Liver (tissue), 9 donors: ENCODE data around the gene TOX2. TPM values are rescaled to one million over a fixed set of nuclear protein-coding genes. Genes with fewer than 3 reads are reported as not detected.

Source experiments
- DNase-seq: peaks from one replicate; pipeline ENCODE4 v3.0.0-alpha.2; 2017; ENCODE audit warnings: low spot score
- H3K27ac ChIP-seq, 2 donors: one replicate each; pipeline ENCODE4 v1.7.0; 2013; ENCODE audit warnings: inconsistent platforms in 2 of 2, low read length in 2 of 2, control low read depth in 1 of 2, low read depth in 1 of 2, mild to moderate bottlenecking in 1 of 2
- H3K27me3 ChIP-seq, 4 donors: one replicate each; pipeline versions ENCODE4 v1.6.1 to v1.7.0; 2013; ENCODE audit warnings: low read length in 3 of 4, inconsistent platforms in 1 of 4, mild to moderate bottlenecking in 1 of 4, moderate library complexity in 1 of 4; ENCODE audit not compliant: control insufficient read depth in 4 of 4, insufficient read depth in 4 of 4
- H3K36me3 ChIP-seq, 4 donors: one replicate each; pipeline versions ENCODE4 v1.6.1 to v1.7.0; 2013; ENCODE audit warnings: low read length in 3 of 4, mild to moderate bottlenecking in 3 of 4, low read depth in 1 of 4, moderate library complexity in 1 of 4; ENCODE audit not compliant: control insufficient read depth in 4 of 4, insufficient read depth in 3 of 4
- H3K4me1 ChIP-seq, 4 donors: one replicate each; pipeline versions ENCODE4 v1.6.1 to v1.7.0; 2013; ENCODE audit warnings: low read length in 3 of 4, mild to moderate bottlenecking in 3 of 4, moderate library complexity in 1 of 4; ENCODE audit not compliant: control insufficient read depth in 4 of 4, insufficient read depth in 4 of 4
- H3K4me3 ChIP-seq, 3 donors: one replicate each; pipeline versions ENCODE4 v1.6.1 to v1.7.0; 2013; ENCODE audit warnings: low read length in 3 of 3, control low read depth in 1 of 3, low read depth in 1 of 3, mild to moderate bottlenecking in 1 of 3
- H3K9ac ChIP-seq, 2 donors: one replicate each; pipeline ENCODE4 v1.7.0; 2013; ENCODE audit warnings: low read length in 2 of 2, mild to moderate bottlenecking in 2 of 2, moderate library complexity in 2 of 2, control low read depth in 1 of 2, low read depth in 1 of 2
- H3K9me3 ChIP-seq, 4 donors: one replicate each; pipeline versions ENCODE4 v1.6.1 to v1.7.0; 2013; ENCODE audit warnings: low read length in 3 of 4; ENCODE audit not compliant: control insufficient read depth in 4 of 4
- EGR1 ChIP-seq, 2 donors: IDR thresholded peaks; 2 replicates each; pipeline ENCODE4 v1.6.1; 2016 to 2018; ENCODE audit warnings: antibody characterized with exemption in 2 of 2, low read depth in 2 of 2
- FOXA2 ChIP-seq: IDR thresholded peaks from 2 replicates; pipeline ENCODE4 v1.6.1; 2016; ENCODE audit warnings: antibody characterized with exemption
- GABPA ChIP-seq, 2 donors: IDR thresholded peaks in 1 of 2; conservative IDR thresholded peaks in 1 of 2; 2 replicates each; pipeline ENCODE4 v1.6.1; 2016; ENCODE audit warnings: antibody characterized with exemption in 2 of 2, mild to moderate bottlenecking in 1 of 2, moderate library complexity in 1 of 2
- HNF4A ChIP-seq, 2 donors: conservative IDR thresholded peaks; 2 replicates each; pipeline ENCODE4 v1.6.1; 2016; ENCODE audit warnings: antibody characterized with exemption in 2 of 2, mild to moderate bottlenecking in 2 of 2
- HNF4G ChIP-seq: IDR thresholded peaks from 2 replicates; pipeline ENCODE4 v1.6.1; 2016; ENCODE audit warnings: antibody characterized with exemption
- NR2F2 ChIP-seq: IDR thresholded peaks from 2 replicates; pipeline ENCODE4 v1.6.1; 2016; ENCODE audit warnings: antibody characterized with exemption
- RAD21 ChIP-seq, 2 donors: IDR thresholded peaks; 2 replicates each; pipeline ENCODE4 v1.6.1; 2016; ENCODE audit warnings: antibody characterized with exemption in 2 of 2, mild to moderate bottlenecking in 2 of 2
- RXRA ChIP-seq, 2 donors: IDR thresholded peaks; 2 replicates each; pipeline ENCODE4 v1.6.1; 2017 to 2018; ENCODE audit warnings: antibody characterized with exemption in 2 of 2, mild to moderate bottlenecking in 1 of 2
- TAF1 ChIP-seq: conservative IDR thresholded peaks from 2 replicates; pipeline ENCODE4 v1.6.1; 2016; ENCODE audit warnings: antibody characterized with exemption, mild to moderate bottlenecking
- YY1 ChIP-seq: IDR thresholded peaks from 2 replicates; pipeline ENCODE4 v1.6.1; 2016; ENCODE audit warnings: antibody characterized with exemption, mild to moderate bottlenecking
- WGBS: extraction: QIAGEN DNeasy Blood & Tissue Kit; methylation state at CpG from one replicate; pipeline ENCODE4 v1.1.7; 2013; 5-methylcytosine and 5-hydroxymethylcytosine counted together
- polyA plus RNA-seq, 2 donors: library from polyadenylated mRNA; stranded (reverse) in 1 of 2; unstranded in 1 of 2; fragments of 200-250 nt in 1 of 2; fragments of >200 nt in 1 of 2; fragmentation: Nextera tagmentation in 1 of 2; extraction: Ambion mirVana in 1 of 2; gene quantifications; one replicate each; pipeline versions ENCODE4 v1.2.1 to v1.2.3, GENCODE V29; 2013 to 2015
- total RNA-seq, 2 donors: library from RNA; depleted of rRNA; stranded (reverse); fragments of >200 nt; gene quantifications; one replicate each; pipeline ENCODE4 v1.2.3, GENCODE V29; 2014
- TF ChIP-seq, protein P1 (sequence below): IDR thresholded peaks from 2 replicates; pipeline ENCODE4 v1.6.1; 2016; ENCODE audit warnings: antibody characterized with exemption
- TF ChIP-seq, protein P2 (sequence below): IDR thresholded peaks from 2 replicates; pipeline ENCODE4 v1.6.1; 2016; ENCODE audit warnings: antibody characterized with exemption
- donor health status: healthy.
- donor health status: healthy.
- donor health status: healthy.
- donor health status: healthy.
- donor health status: healthy.

TOX2 gene
- total and polyA plus RNA-seq, 4 donors = 0.33 to 2.7 (median 1.4) TPM

DNA sequence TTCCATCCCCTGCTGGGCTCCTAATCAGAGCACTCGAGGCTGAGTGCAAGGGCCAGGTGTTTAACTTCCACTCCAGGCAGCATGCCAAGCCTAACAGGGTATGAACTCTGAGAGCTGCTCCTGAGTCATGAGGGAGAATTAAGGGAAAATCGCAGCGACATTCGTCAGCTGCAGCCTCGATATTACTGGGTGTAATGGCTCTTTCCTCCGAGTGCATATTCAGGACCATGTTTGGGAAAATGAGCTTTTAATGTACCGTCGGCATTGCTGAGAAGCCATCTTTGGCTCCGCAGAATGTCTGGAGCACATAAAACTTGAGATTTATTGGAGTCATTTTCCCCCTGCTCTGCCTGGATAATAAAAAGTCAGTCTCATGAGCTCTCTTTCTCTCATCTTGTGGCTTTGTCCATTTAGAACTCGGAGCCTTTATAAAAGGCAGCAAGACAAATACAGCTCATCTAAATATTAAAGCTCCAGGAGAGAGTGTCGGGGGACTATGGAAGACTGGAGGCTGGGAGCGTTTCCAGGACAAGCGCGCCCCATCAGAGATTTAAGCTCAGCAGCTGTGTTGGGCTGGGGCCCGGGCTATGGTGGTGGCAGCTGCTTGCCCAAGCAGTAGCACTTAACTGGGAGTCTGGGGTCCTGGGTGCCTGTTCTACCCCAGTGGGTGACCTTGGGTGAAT, 103.7 kb downstream of the TOX2 start:
- Histone ChIP-seq H3K9ac (no peak overlapping the region), H3K4me1 (peaks cover 0 to 2% (median 0%) of the 10 kb centered on the region in 4 donors), H3K4me3 (no peak overlapping the region), H3K36me3 (no peaks in the 10 kb centered on the region), H3K9me3 (no peaks in the 10 kb centered on the region), H3K27me3 (no peaks in the 10 kb centered on the region), H3K27ac (no peak overlapping the region)
- WGBS = 62% methylated on average over 15 of the region's 15 CpGs
- TF ChIP-seq RAD21 (IDR thresholded peaks at IDR 0.05) (peak in 1 of 2 donors; percentile 4), RXRA (IDR thresholded peaks at IDR 0.05) (peak in 1 of 2 donors; percentile 22), TAF1 (no peak)
- DNase-seq = no peak

DNA sequence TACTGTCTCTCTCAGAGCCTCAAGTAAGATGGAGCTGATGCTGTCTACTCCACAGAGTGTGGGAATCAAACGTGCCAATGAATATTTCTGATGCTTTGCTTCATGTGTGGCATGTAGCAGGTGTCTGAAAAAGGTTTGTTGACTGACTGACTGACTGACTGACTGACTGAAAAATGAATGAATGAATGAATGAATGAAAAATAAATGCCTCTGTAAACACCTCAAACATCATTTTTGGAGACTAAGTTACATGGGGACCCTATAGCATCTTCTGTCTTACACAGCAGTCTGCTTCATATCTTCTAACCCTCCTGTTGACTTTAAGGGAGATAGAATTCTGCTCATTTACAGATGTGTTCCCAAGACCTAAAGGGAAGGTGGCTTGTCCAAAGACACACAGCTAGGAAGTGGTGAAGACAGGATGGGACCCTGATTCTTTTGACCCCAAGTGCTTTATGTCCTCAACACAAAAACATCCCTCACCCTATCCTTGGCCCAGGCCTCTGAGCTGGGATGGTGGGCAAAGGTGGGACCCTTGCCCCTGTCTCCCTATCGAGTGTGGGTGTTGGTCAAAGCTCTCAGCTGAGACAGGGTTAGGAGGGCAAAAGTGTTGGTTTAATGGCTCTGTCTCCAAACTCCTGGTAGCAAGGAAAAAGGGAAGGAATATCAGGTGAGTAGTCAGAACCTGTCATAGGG, 104.4 kb downstream of the TOX2 start:
- H3K27ac ChIP-seq = no peak overlapping the region
- no peaks in the 10 kb centered on the region for H3K9me3 ChIP-seq
- no peak for DNase-seq
- H3K27me3 ChIP-seq = peaks cover 0 to 3% (median 0%) of the 10 kb centered on the region in 4 donors
- H3K4me1 ChIP-seq = peaks cover 0 to 2% (median 0%) of the 10 kb centered on the region in 4 donors
- H3K4me3 ChIP-seq = no peak overlapping the region
- H3K9ac ChIP-seq = no peak overlapping the region
- H3K36me3 ChIP-seq = no peaks in the 10 kb centered on the region
- TF ChIP-seq YY1 = no peak
- TF ChIP-seq EGR1 (IDR thresholded peaks at IDR 0.05; ENCODE audit: low read depth in 2 of 2) = no peak
- no peak for TF ChIP-seq GABPA (IDR thresholded peaks at IDR 0.05 in 1 of 2, conservative IDR thresholded peaks at IDR 0.05 in 1 of 2)
- no peak for TF ChIP-seq RXRA (IDR thresholded peaks at IDR 0.05)
- no peak for TF ChIP-seq HNF4A (conservative IDR thresholded peaks at IDR 0.05)
- no peak for TF ChIP-seq HNF4G
- TF ChIP-seq, protein P1, sequence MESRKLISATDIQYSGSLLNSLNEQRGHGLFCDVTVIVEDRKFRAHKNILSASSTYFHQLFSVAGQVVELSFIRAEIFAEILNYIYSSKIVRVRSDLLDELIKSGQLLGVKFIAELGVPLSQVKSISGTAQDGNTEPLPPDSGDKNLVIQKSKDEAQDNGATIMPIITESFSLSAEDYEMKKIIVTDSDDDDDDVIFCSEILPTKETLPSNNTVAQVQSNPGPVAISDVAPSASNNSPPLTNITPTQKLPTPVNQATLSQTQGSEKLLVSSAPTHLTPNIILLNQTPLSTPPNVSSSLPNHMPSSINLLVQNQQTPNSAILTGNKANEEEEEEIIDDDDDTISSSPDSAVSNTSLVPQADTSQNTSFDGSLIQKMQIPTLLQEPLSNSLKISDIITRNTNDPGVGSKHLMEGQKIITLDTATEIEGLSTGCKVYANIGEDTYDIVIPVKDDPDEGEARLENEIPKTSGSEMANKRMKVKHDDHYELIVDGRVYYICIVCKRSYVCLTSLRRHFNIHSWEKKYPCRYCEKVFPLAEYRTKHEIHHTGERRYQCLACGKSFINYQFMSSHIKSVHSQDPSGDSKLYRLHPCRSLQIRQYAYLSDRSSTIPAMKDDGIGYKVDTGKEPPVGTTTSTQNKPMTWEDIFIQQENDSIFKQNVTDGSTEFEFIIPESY = no peak
- TF ChIP-seq RAD21 (IDR thresholded peaks at IDR 0.05) = no peak
- TF ChIP-seq, protein P2, sequence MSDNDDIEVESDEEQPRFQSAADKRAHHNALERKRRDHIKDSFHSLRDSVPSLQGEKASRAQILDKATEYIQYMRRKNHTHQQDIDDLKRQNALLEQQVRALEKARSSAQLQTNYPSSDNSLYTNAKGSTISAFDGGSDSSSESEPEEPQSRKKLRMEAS = no peak
- TF ChIP-seq FOXA2 = no peak
- WGBS = 57% methylated on average over 2 of the region's 2 CpGs

DNA sequence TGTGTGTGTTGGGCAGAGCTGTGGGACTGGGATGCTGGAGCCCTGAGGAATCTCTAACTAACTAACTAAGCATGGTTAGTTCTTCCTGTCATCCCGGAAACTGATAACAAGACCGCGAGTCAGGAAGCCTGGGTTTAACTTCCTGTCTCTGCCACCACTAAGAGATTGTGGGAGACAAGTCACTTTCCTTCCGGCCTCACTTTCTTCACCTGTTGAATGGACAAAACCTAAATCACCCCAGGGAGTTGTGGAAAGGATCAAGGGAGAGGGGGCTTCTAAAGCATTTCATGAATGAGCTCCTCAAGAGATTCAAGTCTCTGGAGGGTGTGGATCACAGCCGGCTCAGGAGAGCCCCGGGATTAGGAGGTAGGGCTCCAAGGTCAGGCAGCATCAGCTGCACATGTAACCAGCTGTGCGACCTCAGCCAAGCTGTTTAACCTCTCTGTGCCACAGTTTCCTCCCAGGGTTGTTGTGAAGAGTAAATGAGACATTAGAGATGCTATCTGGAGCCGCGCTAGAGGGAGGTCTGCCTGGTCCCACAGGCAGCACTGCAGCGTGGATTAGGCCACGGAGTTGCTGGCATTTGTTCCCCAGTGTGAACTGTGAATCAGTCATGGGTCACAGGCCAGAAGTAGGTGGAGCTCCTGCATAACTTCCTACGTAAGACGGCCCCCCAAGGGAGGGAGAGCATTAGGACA, 105.1 kb downstream of the TOX2 start:
- no peaks in the 10 kb centered on the region for H3K9me3 ChIP-seq
- H3K4me3 ChIP-seq = no peak overlapping the region
- peaks cover 0 to 3% (median 0%) of the 10 kb centered on the region in 4 donors for H3K27me3 ChIP-seq
- H3K4me1 ChIP-seq = peaks cover 0 to 2% (median 0%) of the 10 kb centered on the region in 4 donors
- DNase-seq = no peak
- no peaks in the 10 kb centered on the region for H3K36me3 ChIP-seq
- no peak overlapping the region for H3K27ac ChIP-seq
- WGBS = 54% methylated on average over 13 of the region's 13 CpGs
- TF ChIP-seq HNF4A (conservative IDR thresholded peaks at IDR 0.05) = no peak
- peak; percentile 11 for TF ChIP-seq NR2F2
- TF ChIP-seq RAD21 (IDR thresholded peaks at IDR 0.05) = no peak
- no peak overlapping the region for H3K9ac ChIP-seq
